Measurements from ENCODE around the gene RPL27. TPM values are rescaled to one million over a fixed set of nuclear protein-coding genes. Genes with fewer than 3 reads are reported as not detected.
"Not testable (repeated sequence)": the region's sequence is repeated elsewhere in the genome, so short reads cannot be mapped to it uniquely, and the experiment has no call there.

The RPL27 gene
- total and polyA plus RNA-seq, 8 donors: 284 to 1,185 (median 555) TPM

DNA sequence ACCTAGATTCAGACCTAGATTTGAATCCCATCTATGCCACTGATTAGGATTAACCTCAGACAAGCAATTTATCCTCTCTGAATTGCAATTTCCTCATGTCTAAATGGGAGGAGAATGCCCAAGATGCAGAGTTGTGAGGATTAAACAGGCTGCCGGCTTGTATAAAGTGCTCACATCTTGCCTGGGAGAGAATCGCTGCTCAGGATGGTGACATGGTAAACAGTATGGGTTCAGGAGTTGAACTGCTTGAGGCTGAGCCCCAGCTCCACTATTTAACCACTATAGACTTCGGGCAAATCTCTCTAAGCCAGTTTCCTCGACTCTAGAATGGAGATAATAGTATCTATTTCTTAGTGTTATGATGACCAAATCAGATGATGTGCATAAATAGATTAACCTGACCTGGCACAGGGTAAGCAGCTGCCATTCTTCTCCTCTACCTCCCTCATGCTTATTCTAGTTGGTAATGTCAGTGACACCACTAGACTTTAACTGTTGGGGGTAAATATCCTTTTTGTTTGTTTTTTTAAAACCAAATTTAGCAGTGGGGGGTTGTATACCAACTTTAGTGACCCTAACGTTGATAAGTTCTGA lies 732 bp upstream of the RPL27 start:
- H3K27me3 ChIP-seq: no peaks in the 10 kb centered on the region
- intact Hi-C loops (cut with DNase I): no loop called here
- no peak for FAIRE-seq

DNA sequence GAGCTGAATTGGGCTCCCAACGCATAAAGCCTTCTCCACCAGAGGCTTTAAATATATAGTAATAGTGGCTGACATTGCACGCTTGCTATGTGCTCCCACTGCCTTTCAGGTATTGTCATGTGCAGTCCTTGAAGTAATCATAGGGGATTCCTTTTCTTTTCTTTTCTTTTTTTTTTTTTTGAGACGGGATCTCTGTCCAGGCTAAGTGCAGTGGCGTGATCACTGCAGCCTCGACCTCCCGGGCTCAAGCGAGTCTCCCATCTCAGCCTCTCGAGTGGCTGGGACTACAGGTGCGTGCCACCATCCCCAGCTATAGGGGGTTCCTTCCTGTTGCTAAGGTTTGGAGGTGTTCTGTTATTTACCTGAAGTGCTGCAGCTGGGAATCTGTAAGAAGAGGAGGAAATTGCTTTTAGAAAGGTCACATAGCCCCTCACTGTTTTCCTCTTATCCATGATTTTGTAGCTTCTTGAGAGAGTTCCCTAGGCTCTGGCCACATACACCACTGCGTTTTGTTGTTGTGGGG lies 845 bp downstream of the RPL27 start:
- no peak for FAIRE-seq
- peaks cover 0 to 35% (median 20%) of the 10 kb centered on the region in 3 donors for H3K36me3 ChIP-seq

More for the DNA sequence above, 732 bp upstream of the RPL27 start:
- ATAC-seq (peak in 2 of 4 donors; percentile 2), DNase-seq (no peak)
- Histone ChIP-seq H3K9me3 (no peaks in the 10 kb centered on the region), H3K27ac (peak overlapping the region; percentile 19 to 91 (median 72)), H3K4me1 (peaks cover 11 to 18% (median 14%) of the 10 kb centered on the region in 3 donors), H3K36me3 (peaks cover 0 to 28% (median 11%) of the 10 kb centered on the region in 3 donors), H3K4me3 (peak overlapping the region in 2 of 4 donors; percentile 12 to 75)
- TF ChIP-seq, protein P1, sequence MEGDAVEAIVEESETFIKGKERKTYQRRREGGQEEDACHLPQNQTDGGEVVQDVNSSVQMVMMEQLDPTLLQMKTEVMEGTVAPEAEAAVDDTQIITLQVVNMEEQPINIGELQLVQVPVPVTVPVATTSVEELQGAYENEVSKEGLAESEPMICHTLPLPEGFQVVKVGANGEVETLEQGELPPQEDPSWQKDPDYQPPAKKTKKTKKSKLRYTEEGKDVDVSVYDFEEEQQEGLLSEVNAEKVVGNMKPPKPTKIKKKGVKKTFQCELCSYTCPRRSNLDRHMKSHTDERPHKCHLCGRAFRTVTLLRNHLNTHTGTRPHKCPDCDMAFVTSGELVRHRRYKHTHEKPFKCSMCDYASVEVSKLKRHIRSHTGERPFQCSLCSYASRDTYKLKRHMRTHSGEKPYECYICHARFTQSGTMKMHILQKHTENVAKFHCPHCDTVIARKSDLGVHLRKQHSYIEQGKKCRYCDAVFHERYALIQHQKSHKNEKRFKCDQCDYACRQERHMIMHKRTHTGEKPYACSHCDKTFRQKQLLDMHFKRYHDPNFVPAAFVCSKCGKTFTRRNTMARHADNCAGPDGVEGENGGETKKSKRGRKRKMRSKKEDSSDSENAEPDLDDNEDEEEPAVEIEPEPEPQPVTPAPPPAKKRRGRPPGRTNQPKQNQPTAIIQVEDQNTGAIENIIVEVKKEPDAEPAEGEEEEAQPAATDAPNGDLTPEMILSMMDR (IDR thresholded peaks at IDR 0.05): no peak
- 4 to 9% methylated on average over 5 of the region's 5 CpGs for WGBS, 2 donors

DNA sequence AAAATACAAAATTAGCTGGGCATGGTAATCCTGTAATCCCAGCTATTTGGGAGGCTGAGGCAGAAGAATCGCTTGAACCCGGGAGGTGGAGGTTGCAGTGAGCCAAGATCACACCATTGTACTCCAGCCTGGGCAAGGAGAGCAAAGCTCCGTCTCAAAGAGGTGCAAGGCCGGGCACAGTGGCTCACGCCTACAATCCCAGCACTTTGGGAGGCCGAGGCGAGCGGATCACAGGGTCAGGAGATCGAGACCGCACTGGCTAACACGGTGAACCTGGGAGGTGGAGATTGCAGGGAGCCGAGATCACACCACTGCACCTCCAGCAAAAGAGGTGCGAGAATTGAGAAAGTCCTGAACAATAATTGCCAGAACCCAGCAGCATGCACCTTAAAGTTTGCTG lies 2.7 kb downstream of the RPL27 start:
- H3K27ac ChIP-seq, H3K27me3 ChIP-seq, H3K4me3 ChIP-seq, ATAC-seq, FAIRE-seq, H3K9me3 ChIP-seq: not testable (repeated sequence)
- H3K4me1 ChIP-seq: peaks cover 11 to 18% (median 14%) of the 10 kb centered on the region in 3 donors
- WGBS, 2 donors: 90 to 94% methylated on average over 13 of the region's 13 CpGs
- peaks cover 0 to 35% (median 20%) of the 10 kb centered on the region in 3 donors for H3K36me3 ChIP-seq
- peak in 2 of 6 donors; percentile 30 to 39 for DNase-seq
- intact Hi-C loops (cut with DNase I): loop anchor here in 1 of 3 donors (10.0 kb wide), 1 partner anchor 214 kb away; the partner anchor contains the start of gene TMEM106A

More for the DNA sequence above, 845 bp downstream of the RPL27 start:
- intact Hi-C loops (cut with DNase I): no loop called here
- DNase-seq (peak in 1 of 6 donors; percentile 19), ATAC-seq (no peak)
- peak overlapping the region; percentile 66 to 84 (median 78) for H3K4me3 ChIP-seq
- TF ChIP-seq, protein P1 (IDR thresholded peaks at IDR 0.05): no peak
- H3K27ac ChIP-seq: peak overlapping the region; percentile 86 to 91 (median 88)
- H3K4me1 ChIP-seq: peaks cover 11 to 18% (median 14%) of the 10 kb centered on the region in 3 donors
- H3K9me3 ChIP-seq: no peaks in the 10 kb centered on the region
- 5 to 10% methylated on average over 10 of the region's 10 CpGs for WGBS, 2 donors
- H3K27me3 ChIP-seq: no peaks in the 10 kb centered on the region

DNA sequence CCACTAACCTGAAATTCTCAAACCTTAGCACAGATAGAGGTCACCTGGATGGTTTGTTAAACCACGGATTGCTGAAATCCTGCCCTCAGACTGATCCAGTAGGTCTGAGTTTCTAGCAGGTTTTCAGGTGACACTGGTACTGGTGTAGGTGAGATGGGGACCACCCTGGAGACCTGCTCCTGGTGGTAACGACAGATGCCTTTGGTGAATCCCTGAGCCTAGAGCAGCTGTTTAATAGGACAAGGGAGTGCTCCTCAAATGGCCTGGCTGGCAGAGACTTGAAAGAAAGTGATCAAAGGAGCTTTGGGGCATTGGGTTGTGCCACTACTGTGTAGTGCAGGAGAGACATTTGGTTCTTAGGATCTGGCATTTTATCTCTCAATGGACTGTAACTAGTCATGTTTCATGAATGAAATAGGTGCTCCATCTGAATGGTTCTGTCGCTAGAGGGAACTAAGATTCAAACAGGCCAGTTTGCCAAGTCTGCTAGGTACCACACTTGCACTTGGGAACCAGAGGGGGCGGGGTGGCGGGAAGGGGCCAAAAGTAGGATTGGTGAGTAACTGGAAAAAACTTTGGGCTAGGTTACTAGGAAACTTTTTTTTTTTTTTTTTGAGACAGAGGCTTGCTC lies 5.4 kb downstream of the RPL27 start:
- peaks cover 0 to 35% (median 20%) of the 10 kb centered on the region in 3 donors for H3K36me3 ChIP-seq
- H3K4me3 ChIP-seq: no peak overlapping the region
- no peak for FAIRE-seq
- WGBS, 2 donors: 79 to 80% methylated on average over 5 of the region's 5 CpGs
- H3K27me3 ChIP-seq: no peaks in the 10 kb centered on the region
- intact Hi-C loops (cut with DNase I): loop anchor here in 1 of 3 donors (10.0 kb wide), 1 partner anchor 211 kb away; the partner anchor contains the start of gene TMEM106A
- no peaks in the 10 kb centered on the region for H3K9me3 ChIP-seq
- peaks cover 5 to 22% (median 7%) of the 10 kb centered on the region in 3 donors for H3K4me1 ChIP-seq
- DNase-seq: peak in 2 of 6 donors; percentile 21 to 25
- no peak overlapping the region for H3K27ac ChIP-seq
- TF ChIP-seq, protein P1 (IDR thresholded peaks at IDR 0.05): no peak
- ATAC-seq: no peak

Measured in pancreas (tissue), 10 donors.